HG03442 (cell line): ENCODE data around the gene ALOX5.
"Not testable (repeated sequence)": the region's sequence is repeated elsewhere in the genome, so short reads cannot be mapped to it uniquely, and the experiment has no call there.

ENCODE experiments used
- ATAC-seq: cut with Tn5 transposase; IDR thresholded peaks from one replicate; pipeline ENCODE4 v1.9.1; 2021; ENCODE audit warnings: mild to moderate bottlenecking, moderate library complexity; ENCODE audit not compliant: unreplicated experiment

ALOX5 gene

GRCh38 chr10:45461034-45461433 lies 87.0 kb downstream of the ALOX5 start:
- peak; percentile 63 for ATAC-seq

GRCh38 chr10:45463244-45464116 lies 89.5 kb downstream of the ALOX5 start:
- no peak for ATAC-seq

DNA sequence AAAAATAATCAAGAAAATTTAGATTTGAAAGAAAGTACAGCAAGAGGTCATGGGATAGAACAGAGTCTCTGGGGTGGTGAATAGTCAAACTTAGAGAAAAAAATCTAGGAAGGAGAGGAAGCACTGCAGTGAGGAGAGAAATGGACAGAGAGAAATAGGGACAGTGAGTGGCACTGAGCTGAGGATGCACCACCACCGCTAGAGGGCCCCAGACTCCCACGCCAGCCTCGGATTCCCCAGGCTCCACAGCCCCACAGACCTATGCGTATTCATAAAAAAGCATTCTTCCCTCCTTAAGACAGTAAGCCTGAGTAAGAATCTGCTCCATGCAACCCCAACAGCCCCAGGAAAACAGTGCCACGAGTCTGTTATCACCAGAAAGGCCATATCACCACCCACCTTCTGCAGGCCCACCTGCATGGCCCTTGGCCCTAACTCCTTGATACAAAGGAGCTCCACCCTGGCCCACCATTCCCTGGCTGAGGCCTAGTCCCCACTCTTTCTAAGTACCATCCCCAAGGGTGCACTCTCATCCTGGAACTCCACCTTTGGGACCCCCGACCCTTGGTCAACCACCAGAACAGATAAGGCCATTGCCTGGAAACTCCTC lies 91.0 kb downstream of the ALOX5 start:
- peak; percentile 40 for ATAC-seq

DNA sequence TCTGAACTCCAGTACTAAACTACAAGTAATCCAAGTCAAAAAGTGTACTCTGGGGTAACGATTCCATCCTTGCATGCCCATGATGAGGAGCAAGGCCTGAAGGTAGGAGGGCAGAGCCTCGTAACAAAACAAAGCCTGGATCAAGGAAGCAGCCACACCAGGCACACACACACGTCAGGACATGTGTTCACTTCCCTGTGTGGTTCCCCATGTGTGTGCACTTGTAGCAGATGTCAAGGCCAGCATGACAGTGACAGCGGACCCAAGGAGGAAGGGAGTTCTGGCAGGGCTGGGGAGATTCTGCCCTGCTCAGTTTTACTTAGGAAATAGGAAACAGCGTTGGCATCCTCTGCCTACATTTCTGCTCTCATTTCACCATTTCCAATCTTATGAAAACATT lies 92.8 kb downstream of the ALOX5 start:
- ATAC-seq: no peak

- ATAC-seq: no peak
Measured at GRCh38 chr10:45468079-45468478, 94.1 kb downstream of the ALOX5 start.

GRCh38 chr10:45470098-45471012 lies 96.3 kb downstream of the ALOX5 start:
- no peak for ATAC-seq

GRCh38 chr10:45471059-45471458 lies 97.0 kb downstream of the ALOX5 start:
- no peak for ATAC-seq

- ATAC-seq: no peak
Measured at GRCh38 chr10:45471531-45472310, 97.7 kb downstream of the ALOX5 start.

DNA sequence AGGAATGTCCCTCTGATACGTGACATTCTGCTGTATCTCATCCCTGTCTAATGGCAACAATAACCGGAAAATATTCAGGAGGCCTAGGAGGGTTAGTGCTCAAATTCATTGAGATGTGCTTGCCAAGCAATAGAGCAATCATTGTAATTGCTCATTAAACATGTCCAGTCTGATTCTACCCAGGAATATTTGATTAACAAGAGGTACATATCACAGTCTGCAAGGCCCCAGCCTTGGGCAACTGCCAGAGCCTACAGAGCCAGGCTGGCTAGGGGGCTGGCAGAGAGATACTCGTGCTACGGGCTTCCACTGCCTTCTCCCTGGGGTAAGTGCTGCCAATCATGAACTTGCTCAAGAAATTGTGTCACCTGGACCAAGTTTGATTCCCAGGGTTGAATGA lies 99.1 kb downstream of the ALOX5 start:
- no peak for ATAC-seq

DNA sequence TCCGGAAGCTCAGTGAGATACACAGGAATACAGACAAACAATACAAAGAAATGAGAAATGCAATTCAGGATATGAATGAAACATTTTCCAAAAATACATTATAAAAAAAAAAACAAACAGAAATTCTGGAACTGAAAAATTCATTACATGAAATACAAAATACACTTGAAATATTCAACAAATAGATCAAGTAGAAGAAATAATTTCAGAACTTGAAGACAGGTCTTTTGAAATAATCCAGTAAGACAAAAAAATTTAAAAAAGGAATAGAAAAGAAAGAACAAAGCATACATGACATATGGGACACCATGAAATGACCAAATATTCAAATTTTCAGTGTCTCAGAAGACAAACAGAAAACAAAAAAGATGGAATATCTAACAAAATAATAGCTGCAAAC lies 102.5 kb downstream of the ALOX5 start:
- ATAC-seq: no peak

DNA sequence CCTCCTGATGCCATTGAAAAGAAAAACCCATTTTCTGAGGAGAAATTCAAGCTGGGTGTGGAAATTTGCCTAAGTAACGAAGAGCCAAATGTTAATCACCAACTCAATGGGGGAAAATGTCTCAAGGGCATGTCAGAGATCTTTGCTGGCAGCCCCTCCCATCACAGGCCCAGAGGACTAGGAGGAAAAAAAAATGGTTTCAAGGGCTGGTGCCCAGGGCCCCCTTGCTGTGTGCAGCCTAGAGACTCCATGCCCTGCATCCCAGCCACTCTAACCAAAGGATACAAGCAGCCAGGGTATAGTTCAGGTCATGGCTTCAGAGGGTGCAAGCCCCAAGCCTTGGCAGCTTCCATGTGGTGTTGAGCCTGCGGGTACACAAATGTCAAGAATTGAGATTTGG lies 106.3 kb downstream of the ALOX5 start:
- ATAC-seq: no peak

DNA sequence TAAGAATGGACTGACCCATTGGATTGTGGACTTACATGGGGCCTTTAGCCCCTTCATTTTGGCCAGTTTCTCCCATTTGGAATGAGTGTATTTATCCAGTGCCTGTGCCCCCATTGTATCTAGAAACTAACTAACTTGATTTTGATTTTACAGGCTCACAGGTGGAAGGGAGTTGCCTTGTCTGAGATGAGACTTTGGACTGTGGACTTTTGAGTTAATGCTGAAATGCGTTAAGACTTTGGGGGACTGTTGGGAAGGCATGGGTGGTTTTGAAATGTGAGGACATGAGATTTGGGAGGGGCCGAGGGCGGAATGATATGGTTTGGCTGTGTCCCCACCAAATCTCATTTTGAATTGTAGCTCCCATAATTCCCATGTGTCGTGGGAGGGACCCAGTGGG lies 107.1 kb downstream of the ALOX5 start:
- ATAC-seq: not testable (repeated sequence)

DNA sequence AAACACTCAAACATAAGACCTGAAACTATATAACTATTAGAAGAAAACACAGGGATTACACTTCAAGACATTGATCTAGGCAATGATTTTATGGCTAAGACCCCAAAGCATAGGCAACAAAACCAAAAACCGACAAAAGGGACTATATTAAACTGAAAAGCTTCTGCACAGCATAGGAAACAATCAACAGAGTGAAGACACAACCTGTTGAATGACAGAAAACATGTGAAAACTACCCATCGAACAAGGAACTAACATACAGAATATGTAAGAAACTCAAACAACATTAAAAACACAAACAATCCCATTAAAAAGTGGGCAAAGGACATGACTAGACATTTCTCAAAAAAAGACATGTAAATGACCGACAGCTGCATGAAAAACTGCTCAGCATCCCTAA lies 109.0 kb downstream of the ALOX5 start:
- ATAC-seq: no peak

- ATAC-seq: no peak
Measured at GRCh38 chr10:45487735-45488134, 113.7 kb downstream of the ALOX5 start.

DNA sequence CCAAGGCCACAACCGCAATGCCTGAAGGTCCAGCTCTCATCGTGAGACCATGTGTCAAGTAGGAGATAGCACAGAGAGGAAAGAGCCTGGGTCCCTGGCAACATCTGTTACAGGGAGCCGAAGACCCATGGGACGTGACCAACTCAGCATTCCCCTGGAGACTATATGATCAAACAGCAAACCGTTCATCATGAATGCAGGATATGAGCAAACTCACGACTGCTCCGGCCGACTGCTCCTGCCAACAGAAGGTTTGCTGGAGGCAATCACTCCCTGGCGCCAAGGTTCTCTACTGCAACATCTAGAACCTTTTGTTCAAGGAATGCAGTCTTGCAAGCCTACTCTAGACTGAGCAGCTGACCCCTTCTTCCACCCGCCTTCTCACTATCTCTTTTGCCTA lies 114.3 kb downstream of the ALOX5 start:
- ATAC-seq: no peak

DNA sequence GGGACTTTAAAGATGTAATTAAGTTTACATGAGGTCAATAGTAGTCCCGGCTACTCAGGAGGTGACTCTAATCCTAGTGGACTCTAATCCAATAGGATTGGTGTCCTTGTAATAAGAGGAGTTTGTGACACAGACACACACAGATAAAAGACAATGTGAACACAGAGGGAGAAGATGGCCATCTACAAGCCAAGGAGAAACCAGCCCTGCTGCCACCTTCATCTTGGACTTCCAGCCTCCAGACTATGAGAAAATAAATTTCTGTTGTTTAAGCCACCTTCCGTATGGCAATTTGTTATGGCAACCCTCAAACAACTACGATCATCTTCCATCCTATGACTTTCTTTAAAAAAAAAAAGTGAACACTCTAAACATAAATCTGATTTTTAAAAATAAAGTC lies 116.3 kb downstream of the ALOX5 start:
- ATAC-seq: no peak

DNA sequence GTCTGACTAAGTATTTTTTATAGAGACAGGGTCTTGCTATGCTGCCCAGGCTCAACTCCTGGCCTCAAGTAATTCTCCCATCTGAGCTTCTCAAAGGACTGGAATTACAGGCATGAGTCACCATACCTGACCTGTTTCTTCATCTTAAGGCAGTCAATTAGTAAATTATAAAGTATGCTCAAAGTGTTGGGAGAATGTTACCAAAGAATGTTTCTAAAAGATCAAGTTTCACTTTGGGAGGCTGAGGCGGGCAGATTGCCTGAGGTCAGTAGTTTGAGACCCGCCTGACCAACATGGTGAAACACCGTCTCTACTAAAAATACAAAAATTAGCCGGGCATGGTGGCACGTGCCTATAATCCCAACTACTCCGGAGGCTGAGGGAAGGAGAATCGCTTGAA lies 117.0 kb downstream of the ALOX5 start:
- ATAC-seq: no peak
